ENCODE data around the gene GNG2. TPM values are rescaled to one million over a fixed set of nuclear protein-coding genes. Genes with fewer than 3 reads are reported as not detected.

Gene GNG2
- total RNA-seq, 2 experiments from 2014 or later = 24.0 to 32.0 TPM

DNA sequence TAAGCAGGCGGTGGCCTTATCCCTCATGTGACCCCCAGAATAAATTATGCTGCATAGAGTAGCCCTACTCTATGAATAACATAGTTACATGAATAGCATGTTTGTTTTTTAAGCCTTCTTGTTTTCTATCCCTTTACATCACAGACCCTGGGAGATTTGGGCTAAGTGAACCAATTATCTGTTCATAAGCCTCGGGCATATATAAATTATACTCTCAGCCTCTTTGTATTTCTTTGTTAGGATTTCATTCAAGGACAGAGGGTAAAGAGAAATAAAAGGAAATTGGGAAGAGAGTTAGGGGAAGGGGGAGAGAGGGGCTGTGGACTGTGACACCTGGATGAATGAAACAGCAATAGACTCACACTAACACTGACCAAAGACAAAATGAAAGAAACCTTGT, 93.6 kb downstream of the GNG2 start:
- no peaks in the 10 kb centered on the region for H4K20me1 ChIP-seq (ENCODE audit: insufficient read depth, low read length)
- ChIA-PET CTCF (ENCODE audit: unreplicated experiment) (no interaction called here), POLR2A (interaction anchor here (0.7 kb wide), 1 partner anchor 165 kb away, joined by 4 read pairs; no protein-coding TSS in a partner anchor)
- no peaks in the 10 kb centered on the region for H3K79me2 ChIP-seq (ENCODE audit: insufficient read depth, low read depth, low read length)
- TF ChIP-seq, protein P1, sequence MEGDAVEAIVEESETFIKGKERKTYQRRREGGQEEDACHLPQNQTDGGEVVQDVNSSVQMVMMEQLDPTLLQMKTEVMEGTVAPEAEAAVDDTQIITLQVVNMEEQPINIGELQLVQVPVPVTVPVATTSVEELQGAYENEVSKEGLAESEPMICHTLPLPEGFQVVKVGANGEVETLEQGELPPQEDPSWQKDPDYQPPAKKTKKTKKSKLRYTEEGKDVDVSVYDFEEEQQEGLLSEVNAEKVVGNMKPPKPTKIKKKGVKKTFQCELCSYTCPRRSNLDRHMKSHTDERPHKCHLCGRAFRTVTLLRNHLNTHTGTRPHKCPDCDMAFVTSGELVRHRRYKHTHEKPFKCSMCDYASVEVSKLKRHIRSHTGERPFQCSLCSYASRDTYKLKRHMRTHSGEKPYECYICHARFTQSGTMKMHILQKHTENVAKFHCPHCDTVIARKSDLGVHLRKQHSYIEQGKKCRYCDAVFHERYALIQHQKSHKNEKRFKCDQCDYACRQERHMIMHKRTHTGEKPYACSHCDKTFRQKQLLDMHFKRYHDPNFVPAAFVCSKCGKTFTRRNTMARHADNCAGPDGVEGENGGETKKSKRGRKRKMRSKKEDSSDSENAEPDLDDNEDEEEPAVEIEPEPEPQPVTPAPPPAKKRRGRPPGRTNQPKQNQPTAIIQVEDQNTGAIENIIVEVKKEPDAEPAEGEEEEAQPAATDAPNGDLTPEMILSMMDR (conservative IDR thresholded peaks at IDR 0.05; ENCODE audit: low read length) = no peak
- TF ChIP-seq EZH2phosphoT487 (IDR thresholded peaks at IDR 0.05; ENCODE audit: borderline replicate concordance, low read depth, low read length) = no peak
- H3K4me2 ChIP-seq (ENCODE audit: low read length) = no peak overlapping the region
- H3K4me1 ChIP-seq (ENCODE audit: insufficient read depth, low read length, poor library complexity, severe bottlenecking) = no peaks in the 10 kb centered on the region
- DNase-seq (ENCODE audit: low spot score) = no peak
- H3K9me3 ChIP-seq (ENCODE audit: low read length) = no peaks in the 10 kb centered on the region
- BruUV-seq (replicated peaks) = no TSS peak
- intact Hi-C loops (cut with micrococcal nuclease; ENCODE audit: unreplicated experiment) = no loop called here
- H3K27ac ChIP-seq (ENCODE audit: low read depth, low read length, poor library complexity, severe bottlenecking) = no peak overlapping the region
- no peak overlapping the region for H3K4me3 ChIP-seq (ENCODE audit: low read depth, low read length, poor library complexity, severe bottlenecking)
- peaks cover 17% of the 10 kb centered on the region for H3K36me3 ChIP-seq (ENCODE audit: insufficient read depth, low read length)
- no peaks in the 10 kb centered on the region for H3K9me2 ChIP-seq (ENCODE audit: insufficient read depth, low read length)
- no peak overlapping the region for H2AFZ ChIP-seq (ENCODE audit: low read length)

DNA sequence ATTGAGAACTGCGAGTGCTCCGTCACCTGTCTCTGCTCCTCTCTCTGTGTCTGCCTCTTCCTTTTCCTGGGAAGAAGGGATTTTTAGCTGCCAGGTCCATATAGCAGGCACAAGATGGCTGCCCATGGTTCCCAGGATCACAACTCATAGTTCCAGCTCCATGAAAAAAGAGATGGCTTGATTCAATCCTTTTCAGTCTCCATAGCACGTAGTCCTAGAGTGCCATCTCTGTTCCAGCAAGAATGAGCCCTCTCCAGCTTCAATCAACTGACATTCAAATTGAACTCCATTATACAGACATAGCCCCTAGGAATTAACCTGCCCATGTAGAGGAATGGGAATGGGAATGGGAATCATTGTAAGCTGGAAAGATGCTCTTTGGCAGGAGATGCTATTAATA, 94.2 kb downstream of the GNG2 start:
- POLR2A ChIA-PET = no interaction called here

DNA sequence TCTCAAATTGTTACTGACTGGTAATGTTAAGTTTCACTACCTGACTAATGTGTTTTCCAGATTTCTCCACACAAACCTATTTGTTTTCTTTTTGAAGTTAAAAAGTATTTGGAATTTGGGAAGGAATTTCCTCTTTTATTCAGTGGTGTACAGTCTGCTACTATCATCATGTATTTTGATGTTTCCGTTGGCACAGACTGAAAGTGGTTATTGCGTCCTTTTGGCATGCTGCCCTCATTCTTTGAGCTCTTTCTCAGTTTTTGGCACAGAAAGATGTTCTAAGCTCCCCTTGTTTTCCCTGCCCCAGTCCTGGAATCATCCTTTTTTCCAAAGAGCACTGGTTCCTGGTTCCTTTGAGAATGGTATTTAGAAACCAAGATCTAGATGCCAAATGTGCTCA, 97.5 kb downstream of the GNG2 start:
- CTCF ChIA-PET (ENCODE audit: unreplicated experiment) = no interaction called here
- no peak overlapping the region for H2AFZ ChIP-seq (ENCODE audit: low read length)
- H3K4me3 ChIP-seq (ENCODE audit: low read depth, low read length, poor library complexity, severe bottlenecking) = no peak overlapping the region
- no peaks in the 10 kb centered on the region for H3K9me2 ChIP-seq (ENCODE audit: insufficient read depth, low read length)
- no TSS peak for BruUV-seq (replicated peaks)
- intact Hi-C loops (cut with micrococcal nuclease; ENCODE audit: unreplicated experiment) = no loop called here
- no peak for DNase-seq (ENCODE audit: low spot score)
- no peaks in the 10 kb centered on the region for H3K79me2 ChIP-seq (ENCODE audit: insufficient read depth, low read depth, low read length)
- H3K4me1 ChIP-seq (ENCODE audit: insufficient read depth, low read length, poor library complexity, severe bottlenecking) = no peaks in the 10 kb centered on the region
- no peaks in the 10 kb centered on the region for H4K20me1 ChIP-seq (ENCODE audit: insufficient read depth, low read length)
- no peak overlapping the region for H3K4me2 ChIP-seq (ENCODE audit: low read length)
- H3K27ac ChIP-seq (ENCODE audit: low read depth, low read length, poor library complexity, severe bottlenecking) = no peak overlapping the region
- H3K36me3 ChIP-seq (ENCODE audit: insufficient read depth, low read length) = peaks cover 12% of the 10 kb centered on the region
- POLR2A ChIA-PET = no interaction called here
- no peak for TF ChIP-seq EZH2phosphoT487 (IDR thresholded peaks at IDR 0.05; ENCODE audit: borderline replicate concordance, low read depth, low read length)
- TF ChIP-seq, protein P1 (conservative IDR thresholded peaks at IDR 0.05; ENCODE audit: low read length) = no peak
- no peaks in the 10 kb centered on the region for H3K9me3 ChIP-seq (ENCODE audit: low read length)

More for the DNA sequence above, 94.2 kb downstream of the GNG2 start:
- no peaks in the 10 kb centered on the region for H3K9me3 ChIP-seq (ENCODE audit: low read length)
- H3K27ac ChIP-seq (ENCODE audit: low read depth, low read length, poor library complexity, severe bottlenecking) = no peak overlapping the region
- H3K4me1 ChIP-seq (ENCODE audit: insufficient read depth, low read length, poor library complexity, severe bottlenecking) = no peaks in the 10 kb centered on the region
- H4K20me1 ChIP-seq (ENCODE audit: insufficient read depth, low read length) = no peaks in the 10 kb centered on the region
- intact Hi-C loops (cut with micrococcal nuclease; ENCODE audit: unreplicated experiment) = no loop called here
- no peak for DNase-seq (ENCODE audit: low spot score)
- no TSS peak for BruUV-seq (replicated peaks)
- H3K4me2 ChIP-seq (ENCODE audit: low read length) = no peak overlapping the region
- H3K36me3 ChIP-seq (ENCODE audit: insufficient read depth, low read length) = peaks cover 18% of the 10 kb centered on the region
- H3K4me3 ChIP-seq (ENCODE audit: low read depth, low read length, poor library complexity, severe bottlenecking) = no peak overlapping the region
- no peaks in the 10 kb centered on the region for H3K79me2 ChIP-seq (ENCODE audit: insufficient read depth, low read depth, low read length)
- no peak for TF ChIP-seq EZH2phosphoT487 (IDR thresholded peaks at IDR 0.05; ENCODE audit: borderline replicate concordance, low read depth, low read length)
- TF ChIP-seq, protein P1 (conservative IDR thresholded peaks at IDR 0.05; ENCODE audit: low read length) = 0 out of 2 replicates have a peak, but pooled peaks have one; percentile 15
- H2AFZ ChIP-seq (ENCODE audit: low read length) = no peak overlapping the region
- no peaks in the 10 kb centered on the region for H3K9me2 ChIP-seq (ENCODE audit: insufficient read depth, low read length)
- CTCF ChIA-PET (ENCODE audit: unreplicated experiment) = no interaction called here

Data from OCI-LY7 (cell line).